Measurements from ENCODE around the gene GARNL3. TPM values are rescaled to one million over a fixed set of nuclear protein-coding genes. Genes with fewer than 3 reads are reported as not detected.

The GARNL3 gene
- total RNA-seq, 1 experiment from 2014 or later, result 2.8 TPM

DNA sequence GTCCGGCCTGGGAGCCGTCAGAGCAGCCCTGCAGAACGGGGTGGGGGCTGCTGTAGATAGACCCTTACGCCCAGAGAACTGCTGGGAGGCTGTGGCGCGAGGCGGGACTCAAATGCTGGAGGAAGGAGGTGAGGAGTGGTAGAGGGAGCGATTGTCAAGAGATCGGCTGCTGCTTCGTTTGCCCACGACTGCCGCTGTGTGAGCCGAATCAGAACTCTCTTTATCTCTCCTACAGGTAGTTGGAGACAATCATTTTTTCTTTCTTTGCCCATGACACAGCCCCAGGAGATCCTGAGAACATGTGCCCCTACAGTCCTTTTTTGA lies 160.1 kb downstream of the GARNL3 start:
- Mint-ChIP-seq H3K4me1 (ENCODE audit: low read depth, unreplicated experiment) (peaks cover 8% of the 10 kb centered on the region), H3K4me3 (ENCODE audit: low read depth, unreplicated experiment) (peak overlapping the region; percentile 99), H3K36me3 (ENCODE audit: insufficient read depth, unreplicated experiment) (peaks cover 25% of the 10 kb centered on the region), H3K27me3 (ENCODE audit: unreplicated experiment) (no peaks in the 10 kb centered on the region), H3K9me3 (ENCODE audit: low read depth, unreplicated experiment) (no peaks in the 10 kb centered on the region), H3K27ac (ENCODE audit: unreplicated experiment) (peak overlapping the region; percentile 93)
- intact Hi-C loops (cut with micrococcal nuclease; ENCODE audit: unreplicated experiment), result no loop called here
- no peak for TF ChIP-seq CTCF (IDR thresholded peaks at IDR 0.05; ENCODE audit: unreplicated experiment)
- DNase-seq, result no peak
- BruUV-seq (replicated peaks), result TSS peak; percentile 37
- CTCF ChIA-PET, result no interaction called here

GRCh38 chr9:127426756-127427155 lies 162.2 kb downstream of the GARNL3 start:
- no TSS peak for BruUV-seq (replicated peaks)
- Mint-ChIP-seq H3K4me3 (ENCODE audit: low read depth, unreplicated experiment) (no peak overlapping the region), H3K4me1 (ENCODE audit: low read depth, unreplicated experiment) (peaks cover 8% of the 10 kb centered on the region), H3K9me3 (ENCODE audit: low read depth, unreplicated experiment) (no peaks in the 10 kb centered on the region), H3K27me3 (ENCODE audit: unreplicated experiment) (no peaks in the 10 kb centered on the region), H3K36me3 (ENCODE audit: insufficient read depth, unreplicated experiment) (peaks cover 34% of the 10 kb centered on the region), H3K27ac (ENCODE audit: unreplicated experiment) (no peak overlapping the region)
- DNase-seq, result no peak
- CTCF ChIA-PET, result no interaction called here
- intact Hi-C loops (cut with micrococcal nuclease; ENCODE audit: unreplicated experiment), result no loop called here
- no peak for TF ChIP-seq CTCF (IDR thresholded peaks at IDR 0.05; ENCODE audit: unreplicated experiment)

GRCh38 chr9:127428348-127428747 lies 163.8 kb downstream of the GARNL3 start:
- peaks cover 28% of the 10 kb centered on the region for H3K36me3 Mint-ChIP-seq (ENCODE audit: insufficient read depth, unreplicated experiment)
- no peaks in the 10 kb centered on the region for H3K27me3 Mint-ChIP-seq (ENCODE audit: unreplicated experiment)
- no peak for TF ChIP-seq CTCF (IDR thresholded peaks at IDR 0.05; ENCODE audit: unreplicated experiment)
- DNase-seq, result no peak
- CTCF ChIA-PET, result no interaction called here
- no peaks in the 10 kb centered on the region for H3K4me1 Mint-ChIP-seq (ENCODE audit: low read depth, unreplicated experiment)
- H3K9me3 Mint-ChIP-seq (ENCODE audit: low read depth, unreplicated experiment), result no peaks in the 10 kb centered on the region
- H3K27ac Mint-ChIP-seq (ENCODE audit: unreplicated experiment), result no peak overlapping the region
- intact Hi-C loops (cut with micrococcal nuclease; ENCODE audit: unreplicated experiment), result no loop called here
- no TSS peak for BruUV-seq (replicated peaks)
- H3K4me3 Mint-ChIP-seq (ENCODE audit: low read depth, unreplicated experiment), result no peak overlapping the region

DNA sequence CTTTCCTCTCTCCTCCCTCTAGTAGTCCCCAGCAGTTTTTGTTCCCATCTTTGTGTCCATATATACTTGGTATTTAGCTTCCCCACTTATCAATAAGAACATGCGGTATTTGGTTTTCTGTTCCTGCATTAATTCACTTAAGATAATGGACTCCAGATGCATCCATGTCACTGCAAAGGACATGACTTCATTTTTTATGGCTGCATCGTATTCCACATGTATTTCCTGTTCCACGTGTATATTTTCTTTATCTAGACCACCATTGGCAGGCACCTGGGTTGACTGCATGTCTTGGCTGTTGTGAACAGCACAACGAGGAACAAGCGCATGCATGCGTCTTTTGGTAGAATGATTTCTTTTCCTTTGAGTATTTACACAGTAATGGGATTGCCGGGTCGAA lies 165.8 kb downstream of the GARNL3 start:
- TF ChIP-seq CTCF (IDR thresholded peaks at IDR 0.05; ENCODE audit: unreplicated experiment), result no peak
- H3K36me3 Mint-ChIP-seq (ENCODE audit: insufficient read depth, unreplicated experiment), result peaks cover 18% of the 10 kb centered on the region
- BruUV-seq (replicated peaks), result no TSS peak
- H3K9me3 Mint-ChIP-seq (ENCODE audit: low read depth, unreplicated experiment), result no peaks in the 10 kb centered on the region
- CTCF ChIA-PET, result no interaction called here
- H3K27me3 Mint-ChIP-seq (ENCODE audit: unreplicated experiment), result no peaks in the 10 kb centered on the region
- no peak overlapping the region for H3K27ac Mint-ChIP-seq (ENCODE audit: unreplicated experiment)
- DNase-seq, result no peak
- H3K4me1 Mint-ChIP-seq (ENCODE audit: low read depth, unreplicated experiment), result no peaks in the 10 kb centered on the region
- intact Hi-C loops (cut with micrococcal nuclease; ENCODE audit: unreplicated experiment), result no loop called here
- H3K4me3 Mint-ChIP-seq (ENCODE audit: low read depth, unreplicated experiment), result no peak overlapping the region
